GM11168 (cell line): ENCODE data around the gene RASAL1.
"Not testable (repeated sequence)": the region's sequence is repeated elsewhere in the genome, so short reads cannot be mapped to it uniquely, and the experiment has no call there.

ENCODE experiments used
- in situ Hi-C: fragments of 300-500 bp; cut with MboI; formaldehyde crosslinking; loops from one replicate; pipeline ENCODE4 v1.12.0; 2022; ENCODE audit warnings: low sequenced_read_pairs; ENCODE audit not compliant: unreplicated experiment

Gene RASAL1

GRCh38 chr12:113120670-113121370 lies 14.7 kb downstream of the RASAL1 start:
- in situ Hi-C loops, result no loop called here

- in situ Hi-C loops, result no loop called here
Measured at GRCh38 chr12:113119980-113120669, 15.4 kb downstream of the RASAL1 start.

GRCh38 chr12:113118142-113118541 lies 17.4 kb downstream of the RASAL1 start:
- in situ Hi-C loops, result no loop called here

- in situ Hi-C loops, result not testable (repeated sequence)
Measured at GRCh38 chr12:113117684-113118083, 17.9 kb downstream of the RASAL1 start.

GRCh38 chr12:113116875-113117274 lies 18.7 kb downstream of the RASAL1 start:
- in situ Hi-C loops, result no loop called here

- in situ Hi-C loops, result no loop called here
Measured at GRCh38 chr12:113115455-113116126, 20.0 kb downstream of the RASAL1 start.

GRCh38 chr12:113114447-113115178 lies 20.9 kb downstream of the RASAL1 start:
- in situ Hi-C loops, result no loop called here

GRCh38 chr12:113113397-113113796 lies 22.2 kb downstream of the RASAL1 start:
- in situ Hi-C loops, result no loop called here

GRCh38 chr12:113112043-113112899 lies 23.3 kb downstream of the RASAL1 start:
- in situ Hi-C loops, result no loop called here

GRCh38 chr12:113111247-113111646 lies 24.3 kb downstream of the RASAL1 start:
- in situ Hi-C loops, result no loop called here

GRCh38 chr12:113109872-113110599 lies 25.5 kb downstream of the RASAL1 start:
- in situ Hi-C loops, result no loop called here

GRCh38 chr12:113109360-113109759 lies 26.2 kb downstream of the RASAL1 start:
- in situ Hi-C loops, result no loop called here

GRCh38 chr12:113108308-113108707 lies 27.3 kb downstream of the RASAL1 start:
- in situ Hi-C loops, result no loop called here

- in situ Hi-C loops, result no loop called here
Measured at GRCh38 chr12:113106361-113106760, 29.2 kb downstream of the RASAL1 start.

- in situ Hi-C loops, result no loop called here
Measured at GRCh38 chr12:113105606-113106271, 29.8 kb downstream of the RASAL1 start.

- in situ Hi-C loops, result no loop called here
Measured at GRCh38 chr12:113104953-113105510, 30.5 kb downstream of the RASAL1 start.

GRCh38 chr12:113103756-113104450 lies 31.7 kb downstream of the RASAL1 start:
- in situ Hi-C loops, result no loop called here

GRCh38 chr12:113102811-113103210 lies 32.8 kb downstream of the RASAL1 start:
- in situ Hi-C loops, result no loop called here
